Measurements from ENCODE around the gene DENND2D.

GRCh38 chr1:111145542-111145941 lies 54.9 kb downstream of the DENND2D start:
- TF ChIP-seq, protein P1, sequence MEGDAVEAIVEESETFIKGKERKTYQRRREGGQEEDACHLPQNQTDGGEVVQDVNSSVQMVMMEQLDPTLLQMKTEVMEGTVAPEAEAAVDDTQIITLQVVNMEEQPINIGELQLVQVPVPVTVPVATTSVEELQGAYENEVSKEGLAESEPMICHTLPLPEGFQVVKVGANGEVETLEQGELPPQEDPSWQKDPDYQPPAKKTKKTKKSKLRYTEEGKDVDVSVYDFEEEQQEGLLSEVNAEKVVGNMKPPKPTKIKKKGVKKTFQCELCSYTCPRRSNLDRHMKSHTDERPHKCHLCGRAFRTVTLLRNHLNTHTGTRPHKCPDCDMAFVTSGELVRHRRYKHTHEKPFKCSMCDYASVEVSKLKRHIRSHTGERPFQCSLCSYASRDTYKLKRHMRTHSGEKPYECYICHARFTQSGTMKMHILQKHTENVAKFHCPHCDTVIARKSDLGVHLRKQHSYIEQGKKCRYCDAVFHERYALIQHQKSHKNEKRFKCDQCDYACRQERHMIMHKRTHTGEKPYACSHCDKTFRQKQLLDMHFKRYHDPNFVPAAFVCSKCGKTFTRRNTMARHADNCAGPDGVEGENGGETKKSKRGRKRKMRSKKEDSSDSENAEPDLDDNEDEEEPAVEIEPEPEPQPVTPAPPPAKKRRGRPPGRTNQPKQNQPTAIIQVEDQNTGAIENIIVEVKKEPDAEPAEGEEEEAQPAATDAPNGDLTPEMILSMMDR (IDR thresholded peaks at IDR 0.05): no peak
- TF ChIP-seq POLR2A (IDR thresholded peaks at IDR 0.05): no peak
